GM10266 (cell line): ENCODE data around the gene UBL7.

Source experiments
- DNase-seq: peaks from one replicate; pipeline ENCODE4 v3.0.0; 2012; ENCODE audit errors: extremely low spot score
- TF ChIP-seq, protein P1 (sequence below): IDR thresholded peaks from 2 replicates; pipeline ENCODE4 v1.5.1; 2012; ENCODE audit warnings: mild to moderate bottlenecking, low read depth; ENCODE audit not compliant: control insufficient read depth, insufficient read depth; ENCODE audit errors: missing control alignments

The UBL7 gene

GRCh38 chr15:74422652-74423430, 38.1 kb downstream of the UBL7 start:
- no peak for DNase-seq
- TF ChIP-seq, protein P1, sequence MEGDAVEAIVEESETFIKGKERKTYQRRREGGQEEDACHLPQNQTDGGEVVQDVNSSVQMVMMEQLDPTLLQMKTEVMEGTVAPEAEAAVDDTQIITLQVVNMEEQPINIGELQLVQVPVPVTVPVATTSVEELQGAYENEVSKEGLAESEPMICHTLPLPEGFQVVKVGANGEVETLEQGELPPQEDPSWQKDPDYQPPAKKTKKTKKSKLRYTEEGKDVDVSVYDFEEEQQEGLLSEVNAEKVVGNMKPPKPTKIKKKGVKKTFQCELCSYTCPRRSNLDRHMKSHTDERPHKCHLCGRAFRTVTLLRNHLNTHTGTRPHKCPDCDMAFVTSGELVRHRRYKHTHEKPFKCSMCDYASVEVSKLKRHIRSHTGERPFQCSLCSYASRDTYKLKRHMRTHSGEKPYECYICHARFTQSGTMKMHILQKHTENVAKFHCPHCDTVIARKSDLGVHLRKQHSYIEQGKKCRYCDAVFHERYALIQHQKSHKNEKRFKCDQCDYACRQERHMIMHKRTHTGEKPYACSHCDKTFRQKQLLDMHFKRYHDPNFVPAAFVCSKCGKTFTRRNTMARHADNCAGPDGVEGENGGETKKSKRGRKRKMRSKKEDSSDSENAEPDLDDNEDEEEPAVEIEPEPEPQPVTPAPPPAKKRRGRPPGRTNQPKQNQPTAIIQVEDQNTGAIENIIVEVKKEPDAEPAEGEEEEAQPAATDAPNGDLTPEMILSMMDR = no peak

- TF ChIP-seq, protein P1 = no peak
- DNase-seq = no peak
These were observed 38.7 kb downstream of the UBL7 start for GRCh38 chr15:74422265-74422651.

DNA sequence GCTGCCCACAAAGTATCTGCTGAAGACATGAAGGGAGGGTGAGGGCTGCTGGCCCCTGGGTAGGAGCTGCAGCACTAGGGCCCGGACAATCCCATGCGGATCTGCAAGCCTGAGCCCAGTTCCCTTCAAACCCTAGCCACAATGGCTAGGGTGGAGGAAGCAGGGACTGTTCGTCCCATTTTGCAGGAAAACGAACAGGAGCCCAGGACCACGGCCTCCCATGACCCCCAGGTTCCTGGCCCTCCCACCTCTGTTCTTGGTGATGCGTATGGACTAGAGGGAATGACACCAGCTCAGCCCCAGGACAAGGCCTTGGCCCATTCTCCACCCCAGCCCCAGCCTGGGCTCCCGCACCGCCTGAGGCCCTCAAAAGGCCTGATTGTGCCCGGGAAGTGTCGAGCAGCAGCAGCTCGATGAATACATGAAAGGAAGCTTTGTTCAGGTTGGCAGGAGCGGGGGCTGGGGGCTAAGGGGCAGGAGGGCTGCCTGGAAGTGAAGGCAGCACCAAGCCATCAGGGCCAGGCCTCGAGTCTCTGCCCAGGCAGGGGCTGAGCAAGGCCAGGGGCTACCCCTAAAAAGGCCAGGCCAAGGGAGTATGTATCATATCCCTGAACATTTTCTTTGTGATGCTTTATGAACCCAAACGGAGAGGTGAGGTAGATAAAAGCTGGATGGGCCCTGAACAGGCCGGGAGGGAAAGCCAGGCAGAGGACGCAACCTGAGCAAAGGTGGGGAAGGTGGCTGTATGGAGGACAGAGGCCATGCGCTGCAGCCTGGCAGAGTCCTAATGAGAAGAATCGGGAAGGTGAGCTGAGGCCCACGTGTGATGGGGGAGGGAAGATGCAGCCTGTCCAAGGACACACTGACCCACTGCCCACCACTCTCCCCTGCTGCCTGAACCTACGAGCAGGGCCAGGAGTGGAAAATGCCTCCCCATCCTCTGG, 39.4 kb downstream of the UBL7 start:
- DNase-seq = no peak
- TF ChIP-seq, protein P1 = no peak

DNA sequence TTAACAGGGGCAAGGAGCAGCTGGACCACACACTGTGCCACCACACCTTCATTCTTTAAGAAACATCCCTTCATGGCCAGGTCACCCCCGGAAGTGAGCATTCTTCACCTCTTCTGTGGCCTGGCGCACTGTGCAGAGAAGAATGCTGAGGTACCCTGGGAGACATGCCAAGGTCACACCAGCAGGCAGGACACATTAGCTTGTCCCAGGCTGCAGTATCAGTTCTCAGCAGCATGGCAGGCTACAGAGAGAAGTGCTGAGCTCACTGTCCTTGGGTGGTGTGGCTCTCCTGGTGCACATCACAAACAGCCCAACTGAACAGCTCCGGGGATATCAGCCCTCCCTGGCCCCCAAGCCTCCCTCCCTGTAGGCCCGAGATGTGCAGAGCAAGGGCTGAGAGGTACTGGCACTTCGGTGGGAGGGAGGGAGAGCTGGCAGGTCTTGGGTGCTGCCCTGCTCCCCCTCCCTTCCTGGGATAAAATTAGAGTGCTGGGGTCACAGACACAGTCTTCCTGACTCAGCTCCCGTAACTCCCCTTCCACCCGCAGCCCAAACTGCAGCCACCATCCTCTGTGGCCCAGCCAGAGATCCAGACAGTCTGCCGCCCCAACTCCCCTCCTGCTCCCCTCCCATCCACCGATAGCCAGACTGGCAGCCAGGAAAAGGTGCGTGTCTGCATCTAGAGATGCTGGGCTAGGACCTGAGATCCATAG, 40.6 kb downstream of the UBL7 start:
- TF ChIP-seq, protein P1 = no peak
- DNase-seq = no peak

DNA sequence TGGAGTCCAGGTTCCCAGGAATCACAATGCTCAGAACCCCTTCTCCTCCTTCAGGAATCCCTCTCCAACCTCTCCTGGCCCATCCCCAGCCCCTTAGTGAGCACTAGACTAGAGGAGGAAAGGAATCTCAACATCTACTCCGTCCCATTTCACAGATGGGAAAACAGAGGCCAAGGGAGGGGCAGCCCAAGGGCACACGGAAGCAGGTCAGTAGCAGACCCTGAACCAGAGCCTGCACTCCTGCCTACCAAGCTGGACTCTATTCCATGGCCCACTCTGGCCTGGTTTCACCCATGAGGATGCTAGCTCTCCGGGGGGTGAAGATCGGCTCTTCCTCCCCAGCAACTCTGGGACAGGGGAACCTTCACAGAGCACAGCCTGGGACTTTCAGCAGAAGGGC, 41.5 kb downstream of the UBL7 start:
- TF ChIP-seq, protein P1 = no peak
- no peak for DNase-seq

DNA sequence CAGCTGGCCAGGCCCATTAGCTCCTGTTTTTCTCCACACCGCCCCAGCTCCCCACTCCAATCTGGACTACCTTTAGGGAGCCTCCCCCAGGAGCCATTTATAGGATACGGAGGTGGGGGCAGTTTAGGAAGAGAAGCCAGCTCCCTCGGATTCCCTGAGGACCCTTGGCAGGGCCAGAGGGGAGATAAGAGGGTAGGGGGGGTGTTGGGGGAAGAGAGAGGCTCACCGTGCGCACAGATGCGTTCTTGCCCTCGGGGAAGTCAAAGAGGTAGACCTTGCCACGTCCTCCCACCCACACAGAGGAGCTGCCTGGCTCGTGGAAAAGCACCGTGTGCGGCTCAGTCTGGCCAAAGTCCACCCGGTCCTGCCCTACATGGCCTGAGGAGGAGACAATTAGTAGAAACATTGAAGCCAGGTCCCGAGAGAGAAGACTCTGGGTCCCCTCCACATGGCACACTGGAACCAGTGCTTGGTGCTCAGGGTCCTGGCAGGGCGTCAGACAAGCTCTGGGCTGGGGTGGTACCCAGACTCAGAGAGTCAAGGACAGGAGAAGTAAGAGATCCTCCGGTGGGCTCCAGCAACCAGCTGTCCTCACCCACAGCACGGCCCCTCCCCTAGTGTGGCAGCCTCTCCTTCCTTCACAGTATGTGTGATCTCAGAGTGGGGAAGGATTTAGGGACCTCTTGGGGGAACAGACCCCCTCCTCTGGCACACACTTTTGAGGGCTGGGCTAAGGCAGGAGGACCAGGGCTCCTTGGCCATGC, 42.2 kb downstream of the UBL7 start:
- DNase-seq = no peak
- TF ChIP-seq, protein P1 = no peak
